Activated CD8-positive, alpha-beta memory T cell treated with anti-CD3 and anti-CD28 coated beads, Interleukin-2, amount 50 U/mL, for 1 hour (primary cell): Measurements from ENCODE around the gene KCNQ1OT1.
"Not testable (repeated sequence)": the region's sequence is repeated elsewhere in the genome, so short reads cannot be mapped to it uniquely, and the experiment has no call there.

Experiments
- DNase-seq: peaks from one replicate; pipeline ENCODE4 v3.0.0-alpha.2; 2020; ENCODE audit errors: extremely low read depth

Gene KCNQ1OT1

GRCh38 chr11:2652333-2653197 is 47.2 kb downstream of the KCNQ1OT1 start:
- DNase-seq: no peak

GRCh38 chr11:2651826-2652271 is 47.9 kb downstream of the KCNQ1OT1 start:
- no peak for DNase-seq

- no peak for DNase-seq
These were observed 48.7 kb downstream of the KCNQ1OT1 start for GRCh38 chr11:2651054-2651617.

GRCh38 chr11:2650343-2650867 is 49.4 kb downstream of the KCNQ1OT1 start:
- no peak for DNase-seq

- DNase-seq: no peak
These were observed 49.9 kb downstream of the KCNQ1OT1 start for GRCh38 chr11:2649848-2650247.

GRCh38 chr11:2649400-2649799 is 50.4 kb downstream of the KCNQ1OT1 start:
- DNase-seq: no peak

- no peak for DNase-seq
These were observed 51.8 kb downstream of the KCNQ1OT1 start for GRCh38 chr11:2647953-2648352.

- DNase-seq: no peak
These were observed 52.6 kb downstream of the KCNQ1OT1 start for GRCh38 chr11:2647167-2647566.

- DNase-seq: no peak
These were observed 54.0 kb downstream of the KCNQ1OT1 start for GRCh38 chr11:2645779-2646118.

- no peak for DNase-seq
These were observed 54.7 kb downstream of the KCNQ1OT1 start for GRCh38 chr11:2644844-2645778.

GRCh38 chr11:2643746-2644145 is 56.0 kb downstream of the KCNQ1OT1 start:
- DNase-seq: no peak

GRCh38 chr11:2641623-2642022 is 58.2 kb downstream of the KCNQ1OT1 start:
- DNase-seq: no peak

- not testable (repeated sequence) for DNase-seq
These were observed 60.0 kb downstream of the KCNQ1OT1 start for GRCh38 chr11:2639763-2640162.

GRCh38 chr11:2631161-2631560 is 68.6 kb downstream of the KCNQ1OT1 start:
- no peak for DNase-seq

- no peak for DNase-seq
These were observed 69.1 kb downstream of the KCNQ1OT1 start for GRCh38 chr11:2630679-2631078.

- no peak for DNase-seq
These were observed 74.6 kb downstream of the KCNQ1OT1 start for GRCh38 chr11:2625183-2625582.

- DNase-seq: no peak
These were observed 77.9 kb downstream of the KCNQ1OT1 start for GRCh38 chr11:2621894-2622293.

GRCh38 chr11:2612884-2613571 is 86.8 kb downstream of the KCNQ1OT1 start:
- no peak for DNase-seq

- no peak for DNase-seq
These were observed 90.4 kb downstream of the KCNQ1OT1 start for GRCh38 chr11:2609345-2609744.

GRCh38 chr11:2599561-2600189 is 100.1 kb downstream of the KCNQ1OT1 start:
- DNase-seq: no peak

- no peak for DNase-seq
These were observed 104.6 kb downstream of the KCNQ1OT1 start for GRCh38 chr11:2595204-2595603.
